Measurements from ENCODE around the gene STAP2.
"Not testable (repeated sequence)": the region's sequence is repeated elsewhere in the genome, so short reads cannot be mapped to it uniquely, and the experiment has no call there.

Gene STAP2

GRCh38 chr19:4354897-4355296 is 16.3 kb upstream of the STAP2 start:
- no peak for DNase-seq

- DNase-seq, result no peak
These were observed 15.7 kb upstream of the STAP2 start for GRCh38 chr19:4354282-4354681.

GRCh38 chr19:4352701-4353121 is 14.1 kb upstream of the STAP2 start:
- peak; percentile 73 for DNase-seq

GRCh38 chr19:4350726-4351125 is 12.1 kb upstream of the STAP2 start:
- DNase-seq, result no peak

- no peak for DNase-seq
These were observed 11.5 kb upstream of the STAP2 start for GRCh38 chr19:4350111-4350510.

- not testable (repeated sequence) for DNase-seq
These were observed 10.6 kb upstream of the STAP2 start for GRCh38 chr19:4349225-4349624.

- no peak for DNase-seq
These were observed 8.9 kb upstream of the STAP2 start for GRCh38 chr19:4347521-4347920.

- no peak for DNase-seq
These were observed 7.4 kb upstream of the STAP2 start for GRCh38 chr19:4346020-4346383.

- no peak for DNase-seq
These were observed 6.9 kb upstream of the STAP2 start for GRCh38 chr19:4345342-4346019.

GRCh38 chr19:4343370-4344307 is 5.0 kb upstream of the STAP2 start, which contains the start of gene MPND:
TSS of gene MPND (plus strand) at chr19:4343562. CDS start at chr19:4343594, 32 bp downstream.
- DNase-seq, result peak; percentile 89

- peak; percentile 99 for DNase-seq
These were observed 4.2 kb upstream of the STAP2 start for GRCh38 chr19:4342615-4343369.

- no peak for DNase-seq
These were observed 3.6 kb upstream of the STAP2 start for GRCh38 chr19:4342314-4342614.

- no peak for DNase-seq
These were observed 654 bp downstream of the STAP2 start for GRCh38 chr19:4337906-4338440.

- no peak for DNase-seq
These were observed 3.6 kb downstream of the STAP2 start for GRCh38 chr19:4334929-4335570.

- no peak for DNase-seq
These were observed 8.8 kb downstream of the STAP2 start for GRCh38 chr19:4329858-4330257.

- peak; percentile 46 for DNase-seq
These were observed 9.5 kb downstream of the STAP2 start for GRCh38 chr19:4328991-4329681.

GRCh38 chr19:4328243-4328990 is 10.2 kb downstream of the STAP2 start:
- DNase-seq, result peak; percentile 96

GRCh38 chr19:4327877-4328242 is 10.8 kb downstream of the STAP2 start:
- DNase-seq, result no peak

GRCh38 chr19:4327252-4327876 is 11.3 kb downstream of the STAP2 start:
- DNase-seq, result peak; percentile 82

GRCh38 chr19:4326837-4327251 is 11.8 kb downstream of the STAP2 start:
- peak; percentile 42 for DNase-seq

All from CD4-positive, alpha-beta T cell treated with Interleukin-17A for 1 hour (primary cell).